ENCODE data around the gene CASP7. TPM values are rescaled to one million over a fixed set of nuclear protein-coding genes. Genes with fewer than 3 reads are reported as not detected.

CASP7 gene
- polyA plus RNA-seq, 6 donors from 2014 or later: 15.0 to 24.0 (median 18.3) TPM

GRCh38 chr10:113683300-113683699 is 3.6 kb downstream of the CASP7 start:
- ATAC-seq (ENCODE audit: low read depth in 2 of 2): no peak
- H3K36me3 Mint-ChIP-seq: peaks cover 28 to 32% of the 10 kb centered on the region in 2 donors
- H3K27me3 Mint-ChIP-seq: no peaks in the 10 kb centered on the region
- peaks cover 47 to 67% (median 67%) of the 10 kb centered on the region in 3 donors for H3K4me1 Mint-ChIP-seq
- H3K27ac Mint-ChIP-seq: peak overlapping the region in 2 of 6 donors; percentile 10 to 80
- no peak for DNase-seq
- peaks cover 6 to 39% (median 28%) of the 10 kb centered on the region in 7 donors for H3K9me3 Mint-ChIP-seq
- peak overlapping the region in 1 of 8 donors; percentile 30 for H3K4me3 Mint-ChIP-seq

GRCh38 chr10:113686028-113686427 is 6.3 kb downstream of the CASP7 start:
- H3K9me3 Mint-ChIP-seq: peaks cover 6 to 64% (median 42%) of the 10 kb centered on the region in 7 donors
- no peak overlapping the region for H3K4me3 Mint-ChIP-seq
- no peaks in the 10 kb centered on the region for H3K27me3 Mint-ChIP-seq
- ATAC-seq (ENCODE audit: low read depth in 2 of 2) (no peak), DNase-seq (no peak)
- H3K36me3 Mint-ChIP-seq: peaks cover 53 to 56% of the 10 kb centered on the region in 2 donors
- peaks cover 43 to 70% (median 58%) of the 10 kb centered on the region in 3 donors for H3K4me1 Mint-ChIP-seq
- H3K27ac Mint-ChIP-seq: peak overlapping the region in 2 of 6 donors; percentile 3 to 35

DNA sequence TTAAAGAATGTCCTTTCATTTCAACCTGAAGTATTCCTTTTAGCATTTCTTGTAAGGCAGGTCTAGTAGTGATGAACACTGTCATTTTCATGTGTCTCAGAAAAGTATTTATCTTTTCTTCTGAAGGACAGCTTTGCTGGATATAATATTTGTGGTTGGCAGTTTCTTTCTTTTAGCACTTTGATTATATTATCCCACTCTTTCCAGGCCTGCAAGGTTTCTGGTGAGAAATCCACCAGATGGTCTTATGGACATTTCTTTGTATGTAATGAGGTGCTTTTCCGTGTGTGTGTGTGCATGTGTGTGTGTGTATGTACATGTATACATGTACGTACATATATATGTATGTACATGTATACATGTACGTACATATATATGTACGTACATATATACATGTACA is 7.3 kb downstream of the CASP7 start:
- peaks cover 56 to 60% of the 10 kb centered on the region in 2 donors for H3K36me3 Mint-ChIP-seq
- H3K4me3 Mint-ChIP-seq: no peak overlapping the region
- H3K27me3 Mint-ChIP-seq: no peaks in the 10 kb centered on the region
- ATAC-seq (ENCODE audit: low read depth in 2 of 2) (no peak), DNase-seq (no peak)
- H3K9me3 Mint-ChIP-seq: peaks cover 6 to 64% (median 42%) of the 10 kb centered on the region in 7 donors
- H3K4me1 Mint-ChIP-seq: peaks cover 35 to 63% (median 47%) of the 10 kb centered on the region in 3 donors
- H3K27ac Mint-ChIP-seq: no peak overlapping the region

- peaks cover 67 to 78% of the 10 kb centered on the region in 2 donors for H3K36me3 Mint-ChIP-seq
- ATAC-seq (ENCODE audit: low read depth in 2 of 2): no peak
- no peak overlapping the region for H3K27ac Mint-ChIP-seq
- peak overlapping the region in 2 of 8 donors; percentile 38 to 45 for H3K4me3 Mint-ChIP-seq
- no peak for DNase-seq
- peaks cover 29 to 44% (median 34%) of the 10 kb centered on the region in 3 donors for H3K4me1 Mint-ChIP-seq
- no peaks in the 10 kb centered on the region for H3K27me3 Mint-ChIP-seq
- peaks cover 11 to 82% (median 55%) of the 10 kb centered on the region in 7 donors for H3K9me3 Mint-ChIP-seq
These were observed 9.3 kb downstream of the CASP7 start for GRCh38 chr10:113689057-113689456.

DNA sequence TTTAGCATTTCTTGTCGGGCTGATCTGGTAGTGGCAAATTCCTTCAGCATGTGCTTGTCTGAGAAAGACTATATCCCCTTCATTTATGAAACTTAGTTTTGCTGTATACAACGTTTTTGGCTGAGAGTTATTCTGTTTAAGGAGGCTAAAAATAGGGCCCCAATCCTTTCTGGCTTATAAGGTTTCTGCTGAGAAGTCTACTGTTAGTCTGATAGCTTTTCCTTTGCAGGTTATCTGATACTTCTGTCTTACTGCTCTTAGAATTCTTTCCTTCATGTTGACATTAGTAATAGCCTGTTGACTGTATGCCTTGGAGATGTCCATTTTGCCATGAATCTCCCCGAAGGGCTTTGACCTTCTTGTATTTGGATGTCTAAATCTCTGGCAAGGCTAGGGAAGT is 9.9 kb downstream of the CASP7 start:
- Mint-ChIP-seq H3K27ac (no peak overlapping the region), H3K4me3 (peak overlapping the region in 1 of 8 donors; percentile 38), H3K36me3 (peaks cover 67 to 78% of the 10 kb centered on the region in 2 donors), H3K9me3 (peaks cover 11 to 78% (median 51%) of the 10 kb centered on the region in 7 donors), H3K27me3 (no peaks in the 10 kb centered on the region), H3K4me1 (peaks cover 25 to 44% (median 34%) of the 10 kb centered on the region in 3 donors)
- ATAC-seq (ENCODE audit: low read depth in 2 of 2) (no peak), DNase-seq (no peak)

DNA sequence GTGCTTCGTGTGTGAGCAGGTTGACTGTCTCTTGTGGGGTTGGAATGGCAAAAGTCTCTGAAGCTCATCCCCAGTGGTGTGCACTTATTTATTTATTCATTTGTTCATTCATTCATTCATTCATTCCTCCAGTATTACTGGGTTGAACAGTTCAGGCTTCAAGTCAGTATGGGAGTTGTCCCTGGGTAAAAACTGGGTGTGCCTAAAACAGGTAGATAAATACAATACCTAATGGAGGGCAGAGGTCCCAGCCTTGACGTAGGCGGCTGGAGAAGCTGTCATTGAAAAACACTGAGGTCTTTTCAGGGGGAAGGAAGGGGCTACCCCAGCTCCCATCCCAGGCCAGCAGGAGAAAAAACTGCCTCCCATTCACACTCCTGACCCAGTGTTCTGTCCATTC is 11.0 kb downstream of the CASP7 start:
- DNase-seq (no peak), ATAC-seq (ENCODE audit: low read depth in 2 of 2) (no peak)
- H3K36me3 Mint-ChIP-seq: peaks cover 57 to 80% of the 10 kb centered on the region in 2 donors
- H3K27ac Mint-ChIP-seq: no peak overlapping the region
- no peak overlapping the region for H3K4me3 Mint-ChIP-seq
- peaks cover 11 to 69% (median 51%) of the 10 kb centered on the region in 7 donors for H3K9me3 Mint-ChIP-seq
- no peaks in the 10 kb centered on the region for H3K27me3 Mint-ChIP-seq
- H3K4me1 Mint-ChIP-seq: peaks cover 22 to 38% (median 31%) of the 10 kb centered on the region in 3 donors

DNA sequence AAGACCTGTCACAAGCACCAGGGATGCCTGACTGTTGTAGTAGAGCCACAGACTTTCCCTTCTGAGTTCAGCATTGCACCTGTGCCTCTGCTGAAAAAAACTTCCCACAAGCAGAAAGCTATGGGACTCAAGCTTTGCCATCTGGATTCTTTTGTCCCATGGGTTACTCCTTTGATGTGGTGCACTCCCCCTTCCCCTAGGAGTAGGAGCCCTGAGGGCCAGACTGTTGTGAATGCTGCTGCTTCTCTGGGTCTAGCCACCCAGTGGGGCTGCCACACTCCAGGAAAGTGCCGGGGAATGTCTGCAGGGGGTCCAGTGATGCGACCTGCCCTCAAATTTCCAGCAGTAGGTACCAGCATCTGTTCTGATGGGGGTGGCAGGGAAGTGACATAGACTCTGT is 11.7 kb downstream of the CASP7 start:
- Mint-ChIP-seq H3K27ac (no peak overlapping the region), H3K36me3 (peaks cover 51 to 80% of the 10 kb centered on the region in 2 donors), H3K9me3 (peaks cover 11 to 68% (median 49%) of the 10 kb centered on the region in 7 donors), H3K4me3 (no peak overlapping the region), H3K4me1 (peaks cover 16 to 35% (median 29%) of the 10 kb centered on the region in 3 donors), H3K27me3 (no peaks in the 10 kb centered on the region)
- DNase-seq (no peak), ATAC-seq (ENCODE audit: low read depth in 2 of 2) (no peak)

DNA sequence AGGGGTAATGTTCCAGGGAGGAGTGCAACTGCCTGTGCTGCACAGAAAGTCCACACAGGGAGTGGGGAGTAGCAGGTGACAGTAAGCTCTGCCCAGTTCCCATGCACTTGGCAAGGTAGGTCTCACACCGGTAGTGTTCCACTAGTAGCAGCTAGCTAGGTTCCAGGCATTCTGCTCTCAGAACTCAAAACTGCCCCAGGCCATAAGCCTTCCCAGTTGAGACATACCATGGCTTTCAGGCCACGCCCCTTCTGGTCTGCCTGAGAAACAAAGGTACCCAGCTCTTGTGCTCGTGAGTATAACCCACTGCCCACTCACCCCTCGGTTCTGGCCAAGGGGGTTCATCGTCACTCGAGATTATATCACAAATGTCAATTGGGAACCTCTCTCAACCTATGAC is 12.6 kb downstream of the CASP7 start:
- H3K27me3 Mint-ChIP-seq: no peaks in the 10 kb centered on the region
- ATAC-seq (ENCODE audit: low read depth in 2 of 2) (no peak), DNase-seq (no peak)
- H3K36me3 Mint-ChIP-seq: peaks cover 50 to 75% of the 10 kb centered on the region in 2 donors
- H3K4me3 Mint-ChIP-seq: no peak overlapping the region
- H3K9me3 Mint-ChIP-seq: peaks cover 8 to 63% (median 43%) of the 10 kb centered on the region in 7 donors
- peak overlapping the region in 1 of 6 donors; percentile 2 for H3K27ac Mint-ChIP-seq
- H3K4me1 Mint-ChIP-seq: peaks cover 16 to 35% (median 29%) of the 10 kb centered on the region in 3 donors

DNA sequence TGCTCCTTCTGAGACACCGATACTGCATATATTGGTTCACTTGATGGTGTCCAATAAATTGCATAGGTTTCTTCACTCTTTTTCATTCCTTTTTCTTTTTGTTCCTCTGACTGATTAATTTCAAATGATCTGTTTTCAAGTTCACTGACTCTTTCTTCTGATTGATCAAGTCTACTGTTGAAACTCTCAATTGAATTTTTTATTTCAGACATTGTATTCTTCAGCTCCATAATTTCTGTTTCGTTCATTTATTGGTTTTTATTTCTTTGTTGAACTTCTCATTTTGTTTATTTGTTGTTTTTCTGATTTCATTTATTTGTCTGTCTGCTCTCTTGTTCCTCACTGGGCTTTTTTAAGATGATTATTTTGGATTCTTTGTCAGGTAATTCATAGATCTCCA is 13.6 kb downstream of the CASP7 start:
- Mint-ChIP-seq H3K36me3 (peaks cover 50 to 69% of the 10 kb centered on the region in 2 donors), H3K27me3 (no peaks in the 10 kb centered on the region), H3K4me3 (peak overlapping the region in 1 of 8 donors; percentile 25), H3K27ac (peak overlapping the region in 1 of 6 donors; percentile 81), H3K4me1 (peaks cover 11 to 26% (median 22%) of the 10 kb centered on the region in 3 donors), H3K9me3 (peaks cover 5 to 52% (median 32%) of the 10 kb centered on the region in 7 donors)
- ATAC-seq (ENCODE audit: low read depth in 2 of 2) (no peak), DNase-seq (no peak)

GRCh38 chr10:113695691-113696090 is 16.0 kb downstream of the CASP7 start:
- peaks cover 46 to 67% of the 10 kb centered on the region in 2 donors for H3K36me3 Mint-ChIP-seq
- no peak overlapping the region for H3K4me3 Mint-ChIP-seq
- peak overlapping the region in 1 of 6 donors; percentile 44 for H3K27ac Mint-ChIP-seq

DNA sequence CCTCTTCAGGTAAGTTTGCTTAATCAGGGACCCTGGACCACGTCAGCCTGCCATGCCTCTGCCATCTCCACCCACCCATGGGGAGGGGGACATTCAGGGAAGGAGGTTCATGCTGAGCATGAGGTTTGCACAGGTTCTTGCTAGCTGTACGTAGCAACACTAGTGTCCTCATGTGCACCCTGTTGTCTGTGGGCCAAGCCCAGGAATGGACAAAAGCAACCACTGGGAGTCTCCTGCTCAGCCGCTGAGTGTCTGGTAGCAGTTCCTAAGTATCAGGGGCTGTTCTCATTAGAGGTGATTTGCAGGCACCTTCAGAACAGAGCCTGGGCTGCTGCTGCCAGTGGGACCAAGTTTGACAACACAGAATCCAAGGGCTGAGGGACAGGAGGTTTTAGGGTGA is 17.9 kb downstream of the CASP7 start:
- no peak for ATAC-seq (ENCODE audit: low read depth in 2 of 2)
- Mint-ChIP-seq H3K27ac (no peak overlapping the region), H3K4me3 (no peak overlapping the region), H3K27me3 (no peaks in the 10 kb centered on the region), H3K9me3 (peaks cover 5 to 25% (median 17%) of the 10 kb centered on the region in 7 donors), H3K4me1 (peaks cover 0 to 8% (median 3%) of the 10 kb centered on the region in 3 donors), H3K36me3 (peaks cover 46 to 58% of the 10 kb centered on the region in 2 donors)
- DNase-seq: no peak

More at GRCh38 chr10:113695691-113696090, 16.0 kb downstream of the CASP7 start:
- Mint-ChIP-seq H3K4me1 (peaks cover 0 to 8% (median 6%) of the 10 kb centered on the region in 3 donors), H3K27me3 (no peaks in the 10 kb centered on the region), H3K9me3 (peaks cover 5 to 29% (median 20%) of the 10 kb centered on the region in 7 donors)
- no peak for DNase-seq
- ATAC-seq (ENCODE audit: low read depth in 2 of 2): no peak

- Mint-ChIP-seq H3K27me3 (no peaks in the 10 kb centered on the region), H3K4me1 (peaks cover 11 to 25% (median 16%) of the 10 kb centered on the region in 3 donors), H3K4me3 (no peak overlapping the region), H3K27ac (no peak overlapping the region), H3K36me3 (peaks cover 10 to 20% of the 10 kb centered on the region in 2 donors), H3K9me3 (peaks cover 0 to 9% (median 0%) of the 10 kb centered on the region in 7 donors)
- ATAC-seq (ENCODE audit: low read depth in 2 of 2) (peak in 1 of 2 donors; percentile 30), DNase-seq (peak; percentile 19)
These were observed 25.1 kb downstream of the CASP7 start for GRCh38 chr10:113704637-113705343.

- DNase-seq (no peak), ATAC-seq (ENCODE audit: low read depth in 2 of 2) (no peak)
- H3K4me3 Mint-ChIP-seq: no peak overlapping the region
These were observed 25.6 kb downstream of the CASP7 start for GRCh38 chr10:113705344-113705652.

GRCh38 chr10:113706623-113707022 is 26.9 kb downstream of the CASP7 start:
- H3K4me1 Mint-ChIP-seq: peaks cover 14 to 32% (median 16%) of the 10 kb centered on the region in 3 donors
- peaks cover 7 to 9% of the 10 kb centered on the region in 2 donors for H3K36me3 Mint-ChIP-seq
- no peak overlapping the region for H3K27ac Mint-ChIP-seq
- no peaks in the 10 kb centered on the region for H3K9me3 Mint-ChIP-seq
- no peaks in the 10 kb centered on the region for H3K27me3 Mint-ChIP-seq
- ATAC-seq (ENCODE audit: low read depth in 2 of 2) (no peak), DNase-seq (no peak)
- H3K4me3 Mint-ChIP-seq: peak overlapping the region in 1 of 8 donors; percentile 23

More at GRCh38 chr10:113705344-113705652, 25.6 kb downstream of the CASP7 start:
- Mint-ChIP-seq H3K36me3 (peaks cover 10 to 18% of the 10 kb centered on the region in 2 donors), H3K4me1 (peaks cover 14 to 27% (median 16%) of the 10 kb centered on the region in 3 donors), H3K27me3 (no peaks in the 10 kb centered on the region), H3K9me3 (peaks cover 0 to 8% (median 0%) of the 10 kb centered on the region in 7 donors), H3K27ac (no peak overlapping the region)
